Lung microvascular endothelial cell (primary cell): ENCODE data around the gene TRIM44. TPM values are rescaled to one million over a fixed set of nuclear protein-coding genes. Genes with fewer than 3 reads are reported as not detected.
"Not testable (repeated sequence)": the region's sequence is repeated elsewhere in the genome, so short reads cannot be mapped to it uniquely, and the experiment has no call there.

Source experiments
- DNase-seq, 2 donors: peaks; one replicate each; pipeline versions ENCODE4 v3.0.0 to v3.0.0-alpha.2; 2010; ENCODE audit warnings: low read depth in 2 of 2
- total RNA-seq: library from RNA; depleted of rRNA; stranded (reverse); fragments of >200 nt; gene quantifications from 2 replicates; pipeline ENCODE4 v1.2.1, GENCODE V29; 2014

Gene TRIM44
- total RNA-seq, 1 donor from 2014 or later = 16.5 TPM

DNA sequence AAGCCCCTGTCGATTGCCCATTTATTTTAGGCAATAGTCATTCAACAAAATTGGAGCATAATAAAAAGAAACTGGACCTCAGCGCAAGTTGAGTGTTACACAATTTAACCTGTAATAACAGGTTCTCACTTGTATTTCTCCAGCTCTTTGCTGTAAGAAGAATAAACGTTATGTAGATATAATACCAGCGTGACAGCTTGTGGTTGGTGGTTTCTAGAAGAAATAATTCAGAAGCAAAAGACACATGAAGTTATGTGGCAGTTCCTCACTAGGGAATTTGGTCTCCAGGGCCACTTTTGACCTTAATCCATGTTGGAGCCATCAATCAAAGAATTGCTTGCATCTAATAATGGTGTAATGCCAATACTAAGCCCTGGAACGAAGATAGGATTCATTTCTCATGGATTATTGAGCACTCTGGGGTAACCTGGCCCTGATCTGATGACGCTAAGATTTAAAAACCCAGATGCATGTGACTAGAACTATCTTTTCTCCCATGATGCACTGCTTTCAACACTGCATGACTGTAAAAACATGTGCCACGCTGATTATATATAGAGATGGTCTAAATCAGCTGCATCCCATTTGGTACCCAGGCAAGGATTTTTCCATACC, 151.6 kb downstream of the TRIM44 start:
- DNase-seq = no peak

GRCh38 chr11:35814720-35815305, 152.2 kb downstream of the TRIM44 start:
- DNase-seq = no peak

GRCh38 chr11:35815556-35816315, 153.2 kb downstream of the TRIM44 start:
- no peak for DNase-seq

DNA sequence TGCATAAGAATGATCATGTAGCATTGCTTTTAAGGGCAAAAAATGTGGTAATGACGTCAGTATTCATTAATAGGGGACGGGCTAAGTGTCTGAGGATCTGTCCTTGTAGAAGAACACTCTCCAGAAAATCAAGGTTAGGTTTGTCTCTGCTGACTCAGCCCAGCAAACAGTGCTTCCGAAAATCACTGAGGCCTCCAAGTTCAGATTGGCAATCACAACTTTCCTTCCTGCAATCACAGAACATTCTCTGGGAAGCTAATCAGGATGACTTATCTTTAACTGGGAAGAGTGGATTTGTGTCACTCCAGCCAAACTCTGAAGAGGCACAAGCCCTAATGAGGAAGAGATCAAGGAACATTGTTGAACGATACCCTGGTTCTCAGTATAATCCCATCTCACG, 158.0 kb downstream of the TRIM44 start:
- DNase-seq = peak in 1 of 2 donors; percentile 31

DNA sequence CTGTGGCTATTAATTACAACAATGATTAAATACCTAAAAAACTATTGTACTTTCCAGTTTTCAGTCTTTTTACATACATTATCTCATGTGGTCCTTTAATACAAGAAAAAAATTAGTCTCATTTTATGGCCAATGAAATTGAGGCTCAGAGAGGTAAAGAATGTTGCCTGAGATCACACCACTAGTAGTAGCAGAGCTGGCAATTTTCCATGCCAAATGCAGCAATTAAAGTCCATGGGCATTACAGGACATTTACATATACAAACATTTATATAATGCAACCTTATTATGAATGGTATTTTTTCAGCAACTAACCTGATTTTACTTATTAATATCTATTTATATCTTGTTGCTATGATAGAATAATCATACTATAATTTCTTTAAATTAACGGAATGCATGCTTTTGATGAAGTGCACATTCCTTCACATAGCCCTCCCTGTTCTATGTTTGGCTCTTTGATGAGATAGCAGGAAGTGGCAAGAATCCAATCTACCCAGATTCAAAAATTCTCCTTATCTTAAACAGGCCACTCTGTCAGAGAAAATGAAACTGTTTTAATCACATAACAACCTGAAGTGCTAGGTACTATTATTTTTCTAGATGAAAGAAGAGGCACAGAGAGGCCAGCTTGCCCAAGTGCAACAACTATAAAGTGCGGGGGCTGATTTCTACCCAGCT, 160.4 kb downstream of the TRIM44 start:
- peak in 1 of 2 donors; percentile 6 for DNase-seq

- DNase-seq = no peak
Measured at GRCh38 chr11:35823742-35824298, 161.2 kb downstream of the TRIM44 start.

- no peak for DNase-seq
Measured at GRCh38 chr11:35825386-35825785, 162.8 kb downstream of the TRIM44 start.

GRCh38 chr11:35826006-35826405, 163.4 kb downstream of the TRIM44 start:
- no peak for DNase-seq

DNA sequence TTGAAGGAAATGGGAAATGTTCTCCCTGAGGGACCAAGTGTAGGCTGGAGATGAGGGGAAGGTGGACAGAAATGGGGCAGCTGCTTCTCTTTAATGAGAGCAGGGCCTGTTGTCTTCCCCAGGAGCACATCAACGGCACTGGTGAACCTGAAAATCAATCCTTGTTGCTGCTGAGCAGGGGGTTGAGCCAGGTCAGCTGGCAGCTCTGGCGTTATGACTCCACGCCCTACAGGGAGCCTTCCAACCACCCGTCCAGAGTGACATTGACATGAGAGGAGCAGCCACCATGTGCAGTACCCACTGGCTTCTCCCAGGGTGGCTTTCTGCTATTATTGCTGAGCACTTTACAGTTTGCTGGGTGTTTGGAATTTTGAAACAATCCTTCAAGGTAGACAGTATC, 164.4 kb downstream of the TRIM44 start:
- no peak for DNase-seq

- DNase-seq = no peak
Measured at GRCh38 chr11:35836205-35836604, 173.6 kb downstream of the TRIM44 start.

- no peak for DNase-seq
Measured at GRCh38 chr11:35838071-35838470, 175.5 kb downstream of the TRIM44 start.

- not testable (repeated sequence) for DNase-seq
Measured at GRCh38 chr11:35838697-35839367, 176.3 kb downstream of the TRIM44 start.

DNA sequence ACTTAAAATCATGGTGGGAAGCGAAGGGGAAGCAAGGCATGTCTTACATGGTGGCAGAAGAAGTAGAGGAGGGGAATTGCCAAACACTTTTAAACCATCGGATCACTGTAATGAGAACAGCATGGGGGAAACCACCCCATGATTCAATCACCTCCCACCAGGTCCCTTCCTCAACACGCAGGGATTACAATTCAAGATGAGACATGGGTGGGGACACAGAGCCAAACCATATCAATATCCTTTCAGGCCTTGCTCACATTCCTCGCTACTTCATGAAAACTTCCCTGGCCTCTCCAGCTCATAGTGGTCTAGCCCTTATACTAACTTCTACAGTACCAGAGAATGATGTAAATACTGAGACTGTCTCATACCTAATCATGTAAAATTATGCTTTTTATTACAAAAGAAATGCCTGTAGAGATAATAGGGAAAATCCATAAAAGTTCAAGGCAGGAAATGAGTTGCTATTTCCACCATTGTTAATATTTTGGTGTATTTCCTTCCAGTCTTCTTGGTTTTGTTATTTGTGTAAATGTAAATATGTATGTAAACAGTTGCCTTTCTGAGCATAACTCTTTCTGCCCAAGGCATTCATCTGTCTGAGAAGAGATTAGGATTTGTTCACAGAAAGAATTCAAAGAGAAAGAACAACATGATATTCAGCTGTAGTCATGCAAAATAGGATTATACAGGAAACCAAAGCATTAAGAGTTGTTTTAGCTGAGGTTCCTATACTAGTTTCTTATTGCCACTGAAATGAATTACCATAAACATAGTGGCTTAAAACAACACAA, 177.0 kb downstream of the TRIM44 start:
- no peak for DNase-seq

- DNase-seq = no peak
Measured at GRCh38 chr11:35841733-35842132, 179.2 kb downstream of the TRIM44 start.

GRCh38 chr11:35842958-35843357, 180.4 kb downstream of the TRIM44 start:
- DNase-seq = no peak

DNA sequence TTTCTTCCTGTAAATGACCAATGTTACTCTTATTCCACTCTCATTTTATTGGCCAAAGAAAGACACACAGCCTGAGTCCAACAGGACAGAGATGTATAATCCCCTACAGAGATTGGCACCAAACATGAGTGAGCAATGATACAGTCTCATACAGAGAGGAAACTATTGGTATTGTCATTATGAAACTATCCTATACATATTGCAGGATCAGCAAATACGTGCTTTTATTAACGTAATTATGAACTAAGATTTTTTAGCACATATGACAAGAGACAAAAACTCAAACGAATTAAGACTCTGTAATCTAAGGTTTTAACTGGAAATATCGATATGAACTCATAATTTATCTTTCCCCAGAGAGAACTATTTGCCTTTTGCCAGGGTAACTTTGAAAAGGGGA, 182.0 kb downstream of the TRIM44 start:
- DNase-seq = no peak

DNA sequence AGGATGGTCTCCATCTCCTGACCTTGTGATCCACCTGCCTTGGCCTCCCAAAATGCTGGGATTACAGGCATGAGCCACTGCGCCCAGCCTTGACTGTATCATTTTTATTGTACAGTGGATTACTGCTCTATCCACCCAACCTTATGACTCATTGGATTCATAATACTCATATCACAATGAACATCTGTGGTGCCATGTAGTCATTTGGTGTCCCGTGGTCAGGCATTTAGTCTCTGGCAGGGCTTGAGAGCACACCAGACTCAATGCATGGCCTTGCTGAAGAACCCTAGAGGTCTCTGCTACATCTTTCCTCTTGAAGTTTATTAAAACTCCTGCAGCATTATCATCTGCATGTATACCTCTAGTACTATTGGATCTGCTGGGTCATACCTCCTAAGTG, 183.3 kb downstream of the TRIM44 start:
- DNase-seq = peak in 1 of 2 donors; percentile 14

- no peak for DNase-seq
Measured at GRCh38 chr11:35846874-35847273, 184.3 kb downstream of the TRIM44 start.

DNA sequence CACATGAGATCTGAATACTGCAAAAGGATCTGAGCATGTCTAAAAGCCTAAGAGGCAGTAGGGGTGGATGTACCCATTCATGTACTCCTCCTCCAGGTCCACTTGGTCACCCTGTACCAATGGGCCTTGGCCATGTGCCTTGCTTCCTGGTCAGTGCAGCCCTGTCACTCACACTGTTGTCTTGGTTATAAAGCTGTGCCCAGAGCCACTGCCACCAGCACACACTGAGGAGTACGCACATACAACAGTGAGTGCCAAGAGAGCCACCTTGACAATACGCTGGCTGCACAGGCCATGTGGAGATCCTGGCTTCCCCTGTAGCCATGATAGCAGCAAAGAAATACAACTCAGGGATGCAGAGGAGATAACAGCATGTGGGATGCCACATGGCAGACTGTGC, 184.9 kb downstream of the TRIM44 start:
- no peak for DNase-seq

- no peak for DNase-seq
Measured at GRCh38 chr11:35848616-35849015, 186.0 kb downstream of the TRIM44 start.

- peak in 1 of 2 donors; percentile 7 for DNase-seq
Measured at GRCh38 chr11:35850191-35850590, 187.6 kb downstream of the TRIM44 start.
